Endothelial cell of umbilical vein (primary cell): Measurements from ENCODE around the gene PLD2. TPM values are rescaled to one million over a fixed set of nuclear protein-coding genes. Genes with fewer than 3 reads are reported as not detected.

Source experiments
- BruUV-seq: library from RNA; stranded (reverse); fragments of 400-500 nt; replicated peaks from 2 replicates; lab custom pipeline; 2021; lab: Mats Ljungman, UMichigan
- CTCF ChIA-PET: fragments of 300-600, 350-600 bp; sonication (Branson Sonifier 250); formaldehyde crosslinking; loops from one replicate; lab custom pipeline; 2021; ENCODE audit warnings: antibody characterized with exemption, inconsistent platforms; lab: Charles Lee
- POLR2A ChIA-PET: fragments of 300-600, 350-600 bp; sonication (Branson Sonifier 250); formaldehyde crosslinking; loops from one replicate; lab custom pipeline; 2021; ENCODE audit warnings: antibody characterized with exemption, inconsistent platforms; lab: Charles Lee
- DNase-seq: peaks from one replicate; pipeline ENCODE4 v3.0.0-alpha.2; 2011; ENCODE audit warnings: low read depth, low spot score
- FAIRE-seq: peaks from 2 replicates; lab custom pipeline; 2011; peaks lifted over from hg19 to GRCh38; lab: Jason Lieb, UNC
- H2AFZ ChIP-seq: 2 replicates; pipeline ENCODE4 v1.6.0; 2012; ENCODE audit warnings: low read depth, low read length, control low read depth, inconsistent platforms
- H3K27ac ChIP-seq: 2 replicates; pipeline ENCODE4 v1.5.1; 2011; ENCODE audit warnings: low read depth, mild to moderate bottlenecking, control low read depth, low read length, moderate library complexity; ENCODE audit not compliant: insufficient read depth
- H3K27me3 ChIP-seq, 2 experiments: 2 replicates each; pipeline versions ENCODE4 v1.6.0 to v1.6.1; 2011; ENCODE audit warnings: low read length in 2 of 2, mixed read lengths in 1 of 2; ENCODE audit not compliant: control insufficient read depth in 2 of 2, insufficient read depth in 2 of 2
- H3K36me3 ChIP-seq, 2 experiments: 2 replicates in 1 of 2; 3 replicates in 1 of 2; pipeline ENCODE4 v1.5.1; 2011; ENCODE audit warnings: low read length in 2 of 2, mild to moderate bottlenecking in 1 of 2, moderate library complexity in 1 of 2; ENCODE audit not compliant: control insufficient read depth in 2 of 2, insufficient read depth in 2 of 2; ENCODE audit errors: extremely low read depth in 1 of 2
- H3K4me1 ChIP-seq: 3 replicates; pipeline ENCODE4 v1.5.1; 2011; ENCODE audit warnings: mild to moderate bottlenecking, low read length; ENCODE audit not compliant: control insufficient read depth, insufficient read depth; ENCODE audit errors: extremely low read depth
- H3K4me2 ChIP-seq: 2 replicates; pipeline ENCODE4 v1.6.1; 2011; ENCODE audit warnings: low read length, control low read depth, mixed read lengths; ENCODE audit not compliant: insufficient read depth
- H3K4me3 ChIP-seq, 3 experiments: fragments of 200-600 bp in 1 of 3; sonication (generic), shearing (Covaris generic) in 1 of 3; replicated peaks in 1 of 3; 2 replicates each; pipeline ENCODE4 v1.5.1; 2011 to 2016; ENCODE audit warnings: control low read depth in 3 of 3, low read length in 3 of 3, mild to moderate bottlenecking in 2 of 3, inconsistent platforms in 1 of 3, low read depth in 1 of 3, moderate library complexity in 1 of 3; ENCODE audit not compliant: insufficient read depth in 1 of 3
- H3K79me2 ChIP-seq: 2 replicates; pipeline ENCODE4 v1.6.0; 2012; ENCODE audit warnings: low read length, inconsistent platforms; ENCODE audit not compliant: control insufficient read depth, insufficient read depth
- H3K9ac ChIP-seq: replicated peaks from 2 replicates; pipeline ENCODE3; 2011; ENCODE audit warnings: low read length, control low read depth; ENCODE audit not compliant: insufficient read depth; ENCODE audit errors: extremely low read depth
- H3K9me1 ChIP-seq: replicated peaks from 3 replicates; pipeline ENCODE4 v1.6.0; 2011; ENCODE audit warnings: mild to moderate bottlenecking, low read length; ENCODE audit not compliant: control insufficient read depth, insufficient read depth; ENCODE audit errors: extremely low read depth
- H3K9me3 ChIP-seq: replicated peaks from 2 replicates; pipeline ENCODE4 v1.5.1; 2012; ENCODE audit warnings: low read length, inconsistent platforms; ENCODE audit not compliant: control insufficient read depth, insufficient read depth
- H4K20me1 ChIP-seq: replicated peaks from 2 replicates; pipeline ENCODE3; 2011; ENCODE audit warnings: mild to moderate bottlenecking, low read length; ENCODE audit not compliant: control insufficient read depth, insufficient read depth; ENCODE audit errors: extremely low read depth
- CTCF ChIP-seq, 2 donors: IDR thresholded peaks; 1 replicate in 1 of 2; 2 replicates in 1 of 2; pipeline ENCODE4 v1.5.1; 2011; ENCODE audit warnings: low read length in 2 of 2, mild to moderate bottlenecking in 2 of 2, moderate library complexity in 2 of 2, control low read depth in 1 of 2, inconsistent platforms in 1 of 2, low read depth in 1 of 2; ENCODE audit not compliant: insufficient read depth in 1 of 2; ENCODE audit errors: extremely low read depth in 1 of 2
- EZH2 ChIP-seq: IDR thresholded peaks from 2 replicates; pipeline ENCODE4 v1.6.1; 2012; ENCODE audit warnings: borderline replicate concordance, low read depth, mild to moderate bottlenecking, moderate library complexity, low read length, inconsistent platforms; ENCODE audit not compliant: severe bottlenecking
- FOS ChIP-seq: IDR thresholded peaks from 2 replicates; pipeline ENCODE4 v1.6.1; 2011; ENCODE audit warnings: mild to moderate bottlenecking, low read length, moderate library complexity, borderline replicate concordance; ENCODE audit not compliant: insufficient read depth
- GATA2 ChIP-seq: IDR thresholded peaks from 2 replicates; pipeline ENCODE4 v1.7.0; 2011; ENCODE audit warnings: low read depth, mild to moderate bottlenecking, moderate library complexity, mixed read lengths, low read length; ENCODE audit not compliant: insufficient read length, insufficient read depth
- JUN ChIP-seq: IDR thresholded peaks from 2 replicates; pipeline ENCODE4 v1.6.1; 2011; ENCODE audit warnings: borderline replicate concordance, low read depth; ENCODE audit not compliant: insufficient read length, insufficient read depth
- MAX ChIP-seq: IDR thresholded peaks from 2 replicates; pipeline ENCODE4 v1.6.1; 2011; ENCODE audit not compliant: insufficient read depth, insufficient read length
- MYC ChIP-seq: IDR thresholded peaks from one replicate; pipeline ENCODE4 v1.6.1; 2011; ENCODE audit warnings: mild to moderate bottlenecking, low read depth, low read length
- POLR2A ChIP-seq: IDR thresholded peaks from 2 replicates; pipeline ENCODE4 v1.6.1; 2012; ENCODE audit warnings: low read depth, mild to moderate bottlenecking, control low read depth, low read length
- POLR2AphosphoS5 ChIP-seq: IDR thresholded peaks from 2 replicates; pipeline ENCODE4 v1.6.1; 2012; ENCODE audit warnings: low read depth, mild to moderate bottlenecking, control low read depth, low read length, moderate library complexity; ENCODE audit not compliant: insufficient read depth
- dilution Hi-C: fragments of 300-500 bp; cut with MboI; formaldehyde crosslinking; loops from one replicate; pipeline ENCODE4 v1.15.0; 2019; ENCODE audit warnings: low sequenced_read_pairs; ENCODE audit not compliant: extremely low pct_ligation_motif_present
- intact Hi-C: fragments of 100-400 bp; cut with micrococcal nuclease; formaldehyde crosslinking; loops from one replicate; pipeline ENCODE4 v1.10.0; 2022
- polyA plus RNA-seq, 4 experiments: library from polyadenylated mRNA; depleted of rRNA in 3 of 4; stranded (reverse) in 3 of 4; unstranded in 1 of 4; fragments of >200 nt; gene quantifications; 2 replicates each; pipeline versions ENCODE4 v1.2.1 to v1.2.3, GENCODE V29; 2011 to 2012; ENCODE audit warnings: missing spikeins in 1 of 4
- total RNA-seq: library from RNA; stranded (reverse); gene quantifications from 2 replicates; pipeline ENCODE4 v1.2.3, GENCODE V29; 2021

Gene PLD2
- total and polyA plus RNA-seq, 2 donors (not counting 3 experiments of a cell fraction or from before 2014, with no cell fraction given): 52.3 to 54.7 TPM

DNA sequence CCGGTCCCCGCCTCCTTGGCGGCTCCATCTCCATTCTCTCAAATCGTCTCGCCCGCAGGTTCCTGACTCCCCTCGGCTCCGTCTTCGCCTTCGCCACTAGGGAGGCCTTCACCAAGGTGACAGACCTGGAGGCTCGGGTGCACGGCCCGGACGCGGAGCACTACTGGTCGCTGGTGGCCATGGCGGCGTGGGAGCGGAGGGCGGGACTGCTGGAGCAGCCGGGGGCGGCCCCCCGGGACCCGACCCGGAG lies 17.3 kb upstream of the PLD2 start:
- DNase-seq: no peak
- ChIA-PET POLR2A (interaction anchor here (0.6 kb wide), 1 partner anchor 69 kb away, joined by 5 read pairs; no protein-coding TSS in a partner anchor), CTCF (interaction anchor here (0.5 to 5.9 kb wide), 25 partner anchors 11 to 222 kb away, joined by 3 to 65 read pairs (median 9); partner anchors contain the start of genes ARRB2, C17orf107, CHRNE and MED11)
- Histone ChIP-seq H3K27ac (no peak overlapping the region), H3K4me1 (peaks cover 24% of the 10 kb centered on the region), H3K27me3 (peaks cover 3 to 8% of the 10 kb centered on the region in 2 experiments), H3K36me3 (no peaks in the 10 kb centered on the region), H3K79me2 (no peaks in the 10 kb centered on the region), H3K4me3 (peak overlapping the region; percentile 10 to 65 (median 25)), H3K9ac (no peak overlapping the region), H3K9me3 (no peaks in the 10 kb centered on the region), H4K20me1 (no peaks in the 10 kb centered on the region), H2AFZ (peak overlapping the region; percentile 35), H3K9me1 (no peaks in the 10 kb centered on the region), H3K4me2 (peak overlapping the region; percentile 6)
- no peak for TF ChIP-seq CTCF (IDR thresholded peaks at IDR 0.05; ENCODE audit: extremely low read depth in 1 of 2, insufficient read depth in 1 of 2, low read depth in 1 of 2, low read length in 2 of 2)
- no peak for FAIRE-seq
- no TSS peak for BruUV-seq
- dilution Hi-C loops (no loop called here), intact Hi-C loops (loop anchor here (5.0 kb wide), 1 partner anchor 113 kb away; the partner anchor contains the start of gene CHRNE)

DNA sequence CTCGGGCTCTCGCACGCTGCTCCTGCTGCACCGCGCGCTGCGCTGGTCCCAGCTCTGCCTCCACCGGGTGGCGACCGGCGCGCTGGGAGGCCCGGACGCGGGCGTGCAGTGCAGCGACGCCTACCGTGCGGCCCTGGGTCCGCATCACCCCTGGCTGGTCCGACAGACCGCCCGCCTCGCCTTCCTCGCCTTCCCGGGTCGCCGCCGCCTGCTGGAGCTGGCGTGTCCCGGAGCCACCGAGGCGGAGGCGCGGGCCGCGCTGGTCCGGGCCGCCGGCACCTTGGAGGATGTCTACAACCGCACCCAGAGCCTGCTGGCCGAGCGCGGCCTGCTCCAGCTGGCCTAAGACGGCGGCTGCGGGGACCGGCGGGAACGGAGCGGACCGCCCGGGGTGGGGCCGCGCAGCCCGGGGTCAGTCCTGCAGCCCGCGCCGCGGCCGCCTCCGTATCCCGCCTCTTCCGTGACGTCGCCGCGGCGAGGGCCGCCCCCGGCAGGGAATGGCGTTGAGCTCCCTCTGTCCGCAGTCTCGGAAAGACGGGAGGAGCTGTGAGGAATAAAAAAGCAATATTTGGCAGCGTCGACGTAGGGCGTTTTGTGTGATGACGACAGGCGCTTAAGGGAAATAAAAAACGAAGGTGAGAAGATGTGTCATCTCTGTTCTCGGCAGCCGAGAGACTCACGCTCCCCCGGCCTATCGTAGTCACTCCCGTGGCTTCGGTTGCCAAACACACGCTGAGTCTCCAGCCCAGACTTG lies 16.8 kb upstream of the PLD2 start:
- Histone ChIP-seq H3K9ac (peak overlapping the region; percentile 46), H3K4me2 (peak overlapping the region; percentile 6), H3K9me3 (no peaks in the 10 kb centered on the region), H2AFZ (peak overlapping the region; percentile 35), H4K20me1 (no peaks in the 10 kb centered on the region), H3K4me1 (peaks cover 24% of the 10 kb centered on the region), H3K79me2 (no peaks in the 10 kb centered on the region), H3K27me3 (peaks cover 2 to 6% of the 10 kb centered on the region in 2 experiments), H3K27ac (peak overlapping the region; percentile 14), H3K9me1 (no peaks in the 10 kb centered on the region), H3K36me3 (no peaks in the 10 kb centered on the region), H3K4me3 (peak overlapping the region; percentile 10 to 65 (median 25))
- TF ChIP-seq EZH2 (no peak), MAX (no peak), CTCF (IDR thresholded peaks at IDR 0.05; ENCODE audit: extremely low read depth in 1 of 2, insufficient read depth in 1 of 2, low read depth in 1 of 2, low read length in 2 of 2) (peak; percentile 77 to 82), POLR2A (peak; percentile 88), FOS (no peak), MYC (peak; percentile 49), POLR2AphosphoS5 (peak; percentile 81), JUN (no peak), GATA2 (no peak)
- intact Hi-C loops: loop anchor here (1.0 to 5.0 kb wide), 3 partner anchors 45 to 112 kb away; partner anchors contain the start of genes CHRNE and MED11
- DNase-seq (peak; percentile 88), FAIRE-seq (peak; percentile 90)
- dilution Hi-C loops: no loop called here
- ChIA-PET CTCF (interaction anchor here (0.5 to 5.9 kb wide), 37 partner anchors 10 to 226 kb away, joined by 3 to 65 read pairs (median 6); partner anchors contain the start of genes ARRB2, C17orf107, CHRNE and MED11), POLR2A (interaction anchor here (0.6 to 0.7 kb wide), 3 partner anchors 11 to 80 kb away, joined by 3 to 5 read pairs (median 3); partner anchors contain the start of gene ARRB2)
- no TSS peak for BruUV-seq
